ENCODE results near the gene REC8.

- TF ChIP-seq CREB5 (CRISPR knock-in tag; IDR thresholded peaks at IDR 0.05; ENCODE audit: low read depth) (no peak), TSHZ2 (CRISPR knock-in tag; IDR thresholded peaks at IDR 0.05) (no peak)
- TF ChIP-seq, protein P1, sequence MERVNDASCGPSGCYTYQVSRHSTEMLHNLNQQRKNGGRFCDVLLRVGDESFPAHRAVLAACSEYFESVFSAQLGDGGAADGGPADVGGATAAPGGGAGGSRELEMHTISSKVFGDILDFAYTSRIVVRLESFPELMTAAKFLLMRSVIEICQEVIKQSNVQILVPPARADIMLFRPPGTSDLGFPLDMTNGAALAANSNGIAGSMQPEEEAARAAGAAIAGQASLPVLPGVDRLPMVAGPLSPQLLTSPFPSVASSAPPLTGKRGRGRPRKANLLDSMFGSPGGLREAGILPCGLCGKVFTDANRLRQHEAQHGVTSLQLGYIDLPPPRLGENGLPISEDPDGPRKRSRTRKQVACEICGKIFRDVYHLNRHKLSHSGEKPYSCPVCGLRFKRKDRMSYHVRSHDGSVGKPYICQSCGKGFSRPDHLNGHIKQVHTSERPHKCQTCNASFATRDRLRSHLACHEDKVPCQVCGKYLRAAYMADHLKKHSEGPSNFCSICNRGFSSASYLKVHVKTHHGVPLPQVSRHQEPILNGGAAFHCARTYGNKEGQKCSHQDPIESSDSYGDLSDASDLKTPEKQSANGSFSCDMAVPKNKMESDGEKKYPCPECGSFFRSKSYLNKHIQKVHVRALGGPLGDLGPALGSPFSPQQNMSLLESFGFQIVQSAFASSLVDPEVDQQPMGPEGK (CRISPR knock-in tag; IDR thresholded peaks at IDR 0.05; ENCODE audit: borderline replicate concordance): no peak
Measured at GRCh38 chr14:24143511-24143910, 28.4 kb upstream of the REC8 start.
